ENCODE measurements around the gene EXOSC5.
"Not testable (repeated sequence)": the region's sequence is repeated elsewhere in the genome, so short reads cannot be mapped to it uniquely, and the experiment has no call there.

EXOSC5 gene

GRCh38 chr19:41411100-41411967, 14.2 kb upstream of the EXOSC5 start:
- Histone ChIP-seq H4K20me1 (ENCODE audit: insufficient read depth, low read length, poor library complexity, severe bottlenecking) (no peaks in the 10 kb centered on the region), H3K9me2 (replicated peaks; ENCODE audit: low read depth, low read length) (no peaks in the 10 kb centered on the region), H3F3A (ENCODE audit: low read depth) (no peaks in the 10 kb centered on the region), H3K36me3 (ENCODE audit: insufficient read depth, low read length) (peaks cover 5% of the 10 kb centered on the region; the same call in 1 of the 2 replicates), H3K4me3 (ENCODE audit: low read length, poor library complexity, severe bottlenecking) (no peak overlapping the region), H3K9me3 (ENCODE audit: insufficient read depth, low read depth, low read length) (no peaks in the 10 kb centered on the region), H3K79me2 (ENCODE audit: insufficient read depth, low read length) (no peaks in the 10 kb centered on the region), H3K4me1 (ENCODE audit: insufficient read depth, low read length, poor library complexity, severe bottlenecking) (no peaks in the 10 kb centered on the region), H3K4me2 (ENCODE audit: low read depth, low read length, poor library complexity, severe bottlenecking) (no peak overlapping the region), H3K9ac (ENCODE audit: low read depth, low read length, poor library complexity, severe bottlenecking) (no peak overlapping the region), H3K27me3 (ENCODE audit: insufficient read depth, low read length, poor library complexity, severe bottlenecking) (no peaks in the 10 kb centered on the region), H2AFZ (ENCODE audit: low read length) (no peak overlapping the region)
- TF ChIP-seq EZH2phosphoT487 (IDR thresholded peaks at IDR 0.05; ENCODE audit: borderline replicate concordance) = no peak
- TF ChIP-seq, protein P1, sequence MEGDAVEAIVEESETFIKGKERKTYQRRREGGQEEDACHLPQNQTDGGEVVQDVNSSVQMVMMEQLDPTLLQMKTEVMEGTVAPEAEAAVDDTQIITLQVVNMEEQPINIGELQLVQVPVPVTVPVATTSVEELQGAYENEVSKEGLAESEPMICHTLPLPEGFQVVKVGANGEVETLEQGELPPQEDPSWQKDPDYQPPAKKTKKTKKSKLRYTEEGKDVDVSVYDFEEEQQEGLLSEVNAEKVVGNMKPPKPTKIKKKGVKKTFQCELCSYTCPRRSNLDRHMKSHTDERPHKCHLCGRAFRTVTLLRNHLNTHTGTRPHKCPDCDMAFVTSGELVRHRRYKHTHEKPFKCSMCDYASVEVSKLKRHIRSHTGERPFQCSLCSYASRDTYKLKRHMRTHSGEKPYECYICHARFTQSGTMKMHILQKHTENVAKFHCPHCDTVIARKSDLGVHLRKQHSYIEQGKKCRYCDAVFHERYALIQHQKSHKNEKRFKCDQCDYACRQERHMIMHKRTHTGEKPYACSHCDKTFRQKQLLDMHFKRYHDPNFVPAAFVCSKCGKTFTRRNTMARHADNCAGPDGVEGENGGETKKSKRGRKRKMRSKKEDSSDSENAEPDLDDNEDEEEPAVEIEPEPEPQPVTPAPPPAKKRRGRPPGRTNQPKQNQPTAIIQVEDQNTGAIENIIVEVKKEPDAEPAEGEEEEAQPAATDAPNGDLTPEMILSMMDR (conservative IDR thresholded peaks at IDR 0.05; ENCODE audit: low read length) = no peak

GRCh38 chr19:41410336-41411054, 13.3 kb upstream of the EXOSC5 start:
- no peak overlapping the region for H2AFZ ChIP-seq (ENCODE audit: low read length)
- no peaks in the 10 kb centered on the region for H3K79me2 ChIP-seq (ENCODE audit: insufficient read depth, low read length)
- no peak overlapping the region for H3K9ac ChIP-seq (ENCODE audit: low read depth, low read length, poor library complexity, severe bottlenecking)
- H4K20me1 ChIP-seq (ENCODE audit: insufficient read depth, low read length, poor library complexity, severe bottlenecking) = no peaks in the 10 kb centered on the region
- H3K4me3 ChIP-seq (ENCODE audit: low read length, poor library complexity, severe bottlenecking) = no peak overlapping the region
- peaks cover 5% of the 10 kb centered on the region; the same call in 1 of the 2 replicates for H3K36me3 ChIP-seq (ENCODE audit: insufficient read depth, low read length)
- no peak overlapping the region for H3K4me2 ChIP-seq (ENCODE audit: low read depth, low read length, poor library complexity, severe bottlenecking)
- no peaks in the 10 kb centered on the region for H3K9me2 ChIP-seq (replicated peaks; ENCODE audit: low read depth, low read length)
- no peaks in the 10 kb centered on the region for H3K27me3 ChIP-seq (ENCODE audit: insufficient read depth, low read length, poor library complexity, severe bottlenecking)
- H3K9me3 ChIP-seq (ENCODE audit: insufficient read depth, low read depth, low read length) = no peaks in the 10 kb centered on the region
- H3F3A ChIP-seq (ENCODE audit: low read depth) = no peaks in the 10 kb centered on the region
- no peaks in the 10 kb centered on the region for H3K4me1 ChIP-seq (ENCODE audit: insufficient read depth, low read length, poor library complexity, severe bottlenecking)
- no peak for TF ChIP-seq EZH2phosphoT487 (IDR thresholded peaks at IDR 0.05; ENCODE audit: borderline replicate concordance)
- TF ChIP-seq, protein P1 (conservative IDR thresholded peaks at IDR 0.05; ENCODE audit: low read length) = no peak

DNA sequence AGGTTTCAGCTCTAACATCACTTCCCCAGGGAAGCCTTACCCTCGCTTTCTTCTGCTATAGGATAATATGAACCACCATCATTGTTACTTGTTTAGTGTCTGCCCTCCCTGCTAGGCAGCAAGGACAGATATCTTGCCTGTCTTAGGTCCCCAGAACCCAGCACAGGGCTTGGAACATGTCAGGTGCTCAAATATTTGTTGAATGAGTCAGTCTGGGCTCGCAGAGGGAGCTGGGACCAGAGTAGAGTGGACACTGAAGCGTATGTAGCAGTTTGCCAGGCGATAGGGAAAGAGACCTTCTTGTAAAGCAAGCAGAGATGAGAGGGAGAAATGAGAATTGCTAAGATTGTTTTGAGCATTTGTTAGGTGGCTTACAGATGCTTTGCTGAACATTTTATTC, 12.1 kb upstream of the EXOSC5 start:
- Histone ChIP-seq H3F3A (ENCODE audit: low read depth) (no peaks in the 10 kb centered on the region), H4K20me1 (ENCODE audit: insufficient read depth, low read length, poor library complexity, severe bottlenecking) (no peaks in the 10 kb centered on the region), H3K4me1 (ENCODE audit: insufficient read depth, low read length, poor library complexity, severe bottlenecking) (no peaks in the 10 kb centered on the region), H2AFZ (ENCODE audit: low read length) (no peak overlapping the region), H3K36me3 (ENCODE audit: insufficient read depth, low read length) (peaks cover 1% of the 10 kb centered on the region; the same call in 1 of the 2 replicates), H3K9ac (ENCODE audit: low read depth, low read length, poor library complexity, severe bottlenecking) (no peak overlapping the region), H3K9me3 (ENCODE audit: insufficient read depth, low read depth, low read length) (no peaks in the 10 kb centered on the region), H3K4me3 (ENCODE audit: low read length, poor library complexity, severe bottlenecking) (no peak overlapping the region), H3K27me3 (ENCODE audit: insufficient read depth, low read length, poor library complexity, severe bottlenecking) (no peaks in the 10 kb centered on the region), H3K79me2 (ENCODE audit: insufficient read depth, low read length) (no peaks in the 10 kb centered on the region), H3K9me2 (replicated peaks; ENCODE audit: low read depth, low read length) (no peaks in the 10 kb centered on the region), H3K4me2 (ENCODE audit: low read depth, low read length, poor library complexity, severe bottlenecking) (no peak overlapping the region)
- TF ChIP-seq, protein P1 (conservative IDR thresholded peaks at IDR 0.05; ENCODE audit: low read length) = no peak
- TF ChIP-seq EZH2phosphoT487 (IDR thresholded peaks at IDR 0.05; ENCODE audit: borderline replicate concordance) = no peak

DNA sequence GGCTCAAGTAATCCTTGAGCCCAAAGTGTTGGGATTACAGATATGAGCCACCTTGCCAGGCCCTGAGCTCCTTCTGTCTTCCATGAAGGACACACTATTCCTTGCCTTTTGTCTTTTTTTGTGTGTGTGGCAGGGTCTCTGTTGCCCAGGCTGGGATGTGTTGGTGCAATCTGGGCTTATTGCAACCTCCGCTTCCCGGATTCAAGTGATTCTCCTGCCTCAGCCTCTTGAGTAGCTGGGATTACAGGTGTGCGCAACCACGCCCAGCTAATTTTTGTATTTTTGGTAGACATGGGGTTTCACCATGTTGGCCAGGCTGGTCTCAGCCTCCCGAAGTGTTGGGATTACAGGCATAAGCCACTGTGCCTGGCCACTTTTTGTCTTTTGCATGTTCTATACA, 11.7 kb upstream of the EXOSC5 start:
- not testable (repeated sequence) for H3K36me3 ChIP-seq (ENCODE audit: insufficient read depth, low read length); H3K9me2 ChIP-seq (replicated peaks; ENCODE audit: low read depth, low read length); H3K79me2 ChIP-seq (ENCODE audit: insufficient read depth, low read length); H3F3A ChIP-seq (ENCODE audit: low read depth); H4K20me1 ChIP-seq (ENCODE audit: insufficient read depth, low read length, poor library complexity, severe bottlenecking); H3K4me3 ChIP-seq (ENCODE audit: low read length, poor library complexity, severe bottlenecking); H2AFZ ChIP-seq (ENCODE audit: low read length); H3K4me1 ChIP-seq (ENCODE audit: insufficient read depth, low read length, poor library complexity, severe bottlenecking); H3K4me2 ChIP-seq (ENCODE audit: low read depth, low read length, poor library complexity, severe bottlenecking); H3K27me3 ChIP-seq (ENCODE audit: insufficient read depth, low read length, poor library complexity, severe bottlenecking); H3K9me3 ChIP-seq (ENCODE audit: insufficient read depth, low read depth, low read length); H3K9ac ChIP-seq (ENCODE audit: low read depth, low read length, poor library complexity, severe bottlenecking)
